SK-N-SH treated with all-trans-retinoic acid at 6 μM for 48 hours (cell line): Measurements from ENCODE around the gene LRRC23.
"Not testable (repeated sequence)": the region's sequence is repeated elsewhere in the genome, so short reads cannot be mapped to it uniquely, and the experiment has no call there.

Experiments
- ATAC-seq: fragments of 200-7000 bp; cut with Tn5 transposase; 3 replicates; pipeline ENCODE4 v1.9.1; 2020; ENCODE audit warnings: mild to moderate bottlenecking, moderate library complexity
- ARNTL ChIP-seq: fragments of 450-650 bp; formaldehyde crosslinking; IDR thresholded peaks from 2 replicates; pipeline ENCODE4 v1.5.0; 2020; ENCODE audit warnings: low read depth, mild to moderate bottlenecking, moderate library complexity, borderline replicate concordance
- BACH2 ChIP-seq: fragments of 250-450 bp; sonication (Bioruptor Pico); IDR thresholded peaks from 2 replicates; pipeline ENCODE4 v1.9.0; 2021; ENCODE audit warnings: mild to moderate bottlenecking, borderline replicate concordance
- CSDC2 ChIP-seq: fragments of 250-450 bp; sonication (Bioruptor Pico); IDR thresholded peaks from 2 replicates; pipeline ENCODE4 v1.5.0; 2020; ENCODE audit warnings: mild to moderate bottlenecking, moderate library complexity
- ESRRG ChIP-seq: fragments of 250-450 bp; sonication (Bioruptor Pico); IDR thresholded peaks from 2 replicates; pipeline ENCODE4 v1.6.1; 2021; ENCODE audit warnings: mild to moderate bottlenecking
- GLIS3 ChIP-seq: fragments of 250-450 bp; sonication (Bioruptor Pico); IDR thresholded peaks from 2 replicates; pipeline ENCODE4 v1.5.0; 2020; ENCODE audit warnings: mild to moderate bottlenecking, moderate library complexity
- OSR1 ChIP-seq: fragments of 250-450 bp; sonication (Bioruptor Pico); IDR thresholded peaks from 2 replicates; pipeline ENCODE4 v1.8.0; 2022; ENCODE audit warnings: moderate library complexity, mild to moderate bottlenecking, inconsistent platforms
- PPARA ChIP-seq: fragments of 250-450 bp; sonication (Bioruptor Pico); IDR thresholded peaks from 2 replicates; pipeline ENCODE4 v1.5.0; 2020; ENCODE audit warnings: mild to moderate bottlenecking, borderline replicate concordance
- SNAI2 ChIP-seq: fragments of 250-450 bp; sonication (Bioruptor Pico); IDR thresholded peaks from 2 replicates; pipeline ENCODE4 v1.5.0; 2020; ENCODE audit warnings: mild to moderate bottlenecking, moderate library complexity
- TCF4 ChIP-seq: fragments of 250-450 bp; sonication (Bioruptor Pico); IDR thresholded peaks from 2 replicates; pipeline ENCODE4 v1.8.0; 2021; ENCODE audit warnings: mild to moderate bottlenecking, moderate library complexity, borderline replicate concordance
- TOX ChIP-seq: fragments of 250-450 bp; sonication (Bioruptor Pico); IDR thresholded peaks from 2 replicates; pipeline ENCODE4 v1.8.0; 2021; ENCODE audit warnings: mild to moderate bottlenecking, moderate library complexity, borderline replicate concordance
- ZC3H10 ChIP-seq: fragments of 250-450 bp; sonication (Bioruptor Pico); IDR thresholded peaks from 2 replicates; pipeline ENCODE4 v1.5.1; 2021; ENCODE audit warnings: mild to moderate bottlenecking, moderate library complexity
- ZFP3 ChIP-seq: fragments of 250-450 bp; sonication (Bioruptor Pico); IDR thresholded peaks from 2 replicates; pipeline ENCODE4 v1.5.0; 2020; ENCODE audit warnings: mild to moderate bottlenecking, moderate library complexity
- ZFP30 ChIP-seq: fragments of 450-650 bp; formaldehyde crosslinking; IDR thresholded peaks from 2 replicates; pipeline ENCODE4 v1.5.0; 2022; ENCODE audit warnings: mild to moderate bottlenecking, moderate library complexity
- ZNF565 ChIP-seq: fragments of 450-650 bp; formaldehyde crosslinking; conservative IDR thresholded peaks from 2 replicates; pipeline ENCODE4 v1.5.0; 2020; ENCODE audit warnings: low read depth, mild to moderate bottlenecking, moderate library complexity
- ZNF70 ChIP-seq: fragments of 450-650 bp; formaldehyde crosslinking; IDR thresholded peaks from 2 replicates; pipeline ENCODE4 v1.5.0; 2020; ENCODE audit warnings: mild to moderate bottlenecking, moderate library complexity
- ZNF8 ChIP-seq: fragments of 450-650 bp; formaldehyde crosslinking; IDR thresholded peaks from 2 replicates; pipeline ENCODE4 v1.5.0; 2020; ENCODE audit warnings: mild to moderate bottlenecking, moderate library complexity
- TF ChIP-seq, protein P1 (sequence below): fragments of 250-450 bp; sonication (Bioruptor Pico); IDR thresholded peaks from 2 replicates; pipeline ENCODE4 v1.8.0; 2020; ENCODE audit warnings: mild to moderate bottlenecking, moderate library complexity, borderline replicate concordance
- TF ChIP-seq, protein P2 (sequence below): fragments of 250-450 bp; sonication (Bioruptor Pico); IDR thresholded peaks from 2 replicates; pipeline ENCODE4 v1.5.1; 2020; ENCODE audit warnings: low read depth, mild to moderate bottlenecking, moderate library complexity
- TF ChIP-seq, protein P3 (sequence below): fragments of 250-450 bp; sonication (Bioruptor Pico); IDR thresholded peaks from 2 replicates; pipeline ENCODE4 v1.8.0; 2021; ENCODE audit warnings: low read depth, mild to moderate bottlenecking, moderate library complexity, borderline replicate concordance
- TF ChIP-seq, protein P4 (sequence below): fragments of 250-450 bp; sonication (Bioruptor Pico); IDR thresholded peaks from 2 replicates; pipeline ENCODE4 v1.5.0; 2020; ENCODE audit warnings: mild to moderate bottlenecking, moderate library complexity
- TF ChIP-seq, protein P5 (sequence below): fragments of 250-450 bp; sonication (Bioruptor Pico); IDR thresholded peaks from 2 replicates; pipeline ENCODE4 v1.5.1; 2021; ENCODE audit warnings: mild to moderate bottlenecking, moderate library complexity

Gene LRRC23

DNA sequence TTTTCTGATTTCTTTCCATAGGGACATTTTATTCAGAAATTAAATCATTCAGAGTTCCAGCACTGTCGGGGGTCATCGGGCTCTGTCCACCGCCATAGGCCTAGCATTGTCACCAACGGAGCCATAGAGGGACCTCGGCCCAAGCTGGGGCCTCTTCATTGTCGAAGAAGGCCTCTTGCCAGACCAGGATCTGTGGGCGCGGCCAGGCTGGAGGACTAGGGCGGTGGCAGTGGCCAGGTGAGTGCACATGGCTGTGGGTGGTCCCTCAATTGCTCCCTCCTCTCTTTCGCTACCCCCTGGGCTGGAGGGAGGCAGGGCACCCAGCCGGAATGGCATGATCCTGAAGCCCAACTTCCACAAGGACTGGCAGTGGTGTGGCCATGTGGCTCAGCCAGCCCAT lies 20.9 kb upstream of the LRRC23 start:
- TF ChIP-seq, protein P1, sequence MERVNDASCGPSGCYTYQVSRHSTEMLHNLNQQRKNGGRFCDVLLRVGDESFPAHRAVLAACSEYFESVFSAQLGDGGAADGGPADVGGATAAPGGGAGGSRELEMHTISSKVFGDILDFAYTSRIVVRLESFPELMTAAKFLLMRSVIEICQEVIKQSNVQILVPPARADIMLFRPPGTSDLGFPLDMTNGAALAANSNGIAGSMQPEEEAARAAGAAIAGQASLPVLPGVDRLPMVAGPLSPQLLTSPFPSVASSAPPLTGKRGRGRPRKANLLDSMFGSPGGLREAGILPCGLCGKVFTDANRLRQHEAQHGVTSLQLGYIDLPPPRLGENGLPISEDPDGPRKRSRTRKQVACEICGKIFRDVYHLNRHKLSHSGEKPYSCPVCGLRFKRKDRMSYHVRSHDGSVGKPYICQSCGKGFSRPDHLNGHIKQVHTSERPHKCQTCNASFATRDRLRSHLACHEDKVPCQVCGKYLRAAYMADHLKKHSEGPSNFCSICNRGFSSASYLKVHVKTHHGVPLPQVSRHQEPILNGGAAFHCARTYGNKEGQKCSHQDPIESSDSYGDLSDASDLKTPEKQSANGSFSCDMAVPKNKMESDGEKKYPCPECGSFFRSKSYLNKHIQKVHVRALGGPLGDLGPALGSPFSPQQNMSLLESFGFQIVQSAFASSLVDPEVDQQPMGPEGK (CRISPR knock-in tag) = no peak
- TF ChIP-seq TOX (CRISPR knock-in tag) (no peak), ZFP30 (CRISPR knock-in tag) (no peak), CSDC2 (CRISPR knock-in tag) (no peak), ZC3H10 (CRISPR knock-in tag) (no peak), PPARA (CRISPR knock-in tag) (no peak), OSR1 (no peak), BACH2 (CRISPR knock-in tag) (no peak), TCF4 (CRISPR knock-in tag) (no peak), ZNF70 (CRISPR knock-in tag) (no peak), GLIS3 (CRISPR knock-in tag) (no peak), ARNTL (CRISPR knock-in tag) (no peak), ESRRG (CRISPR knock-in tag) (no peak), ZFP3 (CRISPR knock-in tag) (no peak), SNAI2 (no peak), ZNF565 (no peak)
- TF ChIP-seq, protein P2, sequence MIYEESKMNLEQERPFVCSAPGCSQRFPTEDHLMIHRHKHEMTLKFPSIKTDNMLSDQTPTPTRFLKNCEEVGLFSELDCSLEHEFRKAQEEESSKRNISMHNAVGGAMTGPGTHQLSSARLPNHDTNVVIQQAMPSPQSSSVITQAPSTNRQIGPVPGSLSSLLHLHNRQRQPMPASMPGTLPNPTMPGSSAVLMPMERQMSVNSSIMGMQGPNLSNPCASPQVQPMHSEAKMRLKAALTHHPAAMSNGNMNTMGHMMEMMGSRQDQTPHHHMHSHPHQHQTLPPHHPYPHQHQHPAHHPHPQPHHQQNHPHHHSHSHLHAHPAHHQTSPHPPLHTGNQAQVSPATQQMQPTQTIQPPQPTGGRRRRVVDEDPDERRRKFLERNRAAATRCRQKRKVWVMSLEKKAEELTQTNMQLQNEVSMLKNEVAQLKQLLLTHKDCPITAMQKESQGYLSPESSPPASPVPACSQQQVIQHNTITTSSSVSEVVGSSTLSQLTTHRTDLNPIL (CRISPR knock-in tag) = no peak
- TF ChIP-seq, protein P3, sequence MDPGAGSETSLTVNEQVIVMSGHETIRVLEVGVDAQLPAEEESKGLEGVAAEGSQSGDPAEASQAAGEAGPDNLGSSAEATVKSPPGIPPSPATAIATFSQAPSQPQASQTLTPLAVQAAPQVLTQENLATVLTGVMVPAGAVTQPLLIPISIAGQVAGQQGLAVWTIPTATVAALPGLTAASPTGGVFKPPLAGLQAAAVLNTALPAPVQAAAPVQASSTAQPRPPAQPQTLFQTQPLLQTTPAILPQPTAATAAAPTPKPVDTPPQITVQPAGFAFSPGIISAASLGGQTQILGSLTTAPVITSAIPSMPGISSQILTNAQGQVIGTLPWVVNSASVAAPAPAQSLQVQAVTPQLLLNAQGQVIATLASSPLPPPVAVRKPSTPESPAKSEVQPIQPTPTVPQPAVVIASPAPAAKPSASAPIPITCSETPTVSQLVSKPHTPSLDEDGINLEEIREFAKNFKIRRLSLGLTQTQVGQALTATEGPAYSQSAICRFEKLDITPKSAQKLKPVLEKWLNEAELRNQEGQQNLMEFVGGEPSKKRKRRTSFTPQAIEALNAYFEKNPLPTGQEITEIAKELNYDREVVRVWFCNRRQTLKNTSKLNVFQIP (CRISPR knock-in tag) = no peak
- ATAC-seq = no peak

DNA sequence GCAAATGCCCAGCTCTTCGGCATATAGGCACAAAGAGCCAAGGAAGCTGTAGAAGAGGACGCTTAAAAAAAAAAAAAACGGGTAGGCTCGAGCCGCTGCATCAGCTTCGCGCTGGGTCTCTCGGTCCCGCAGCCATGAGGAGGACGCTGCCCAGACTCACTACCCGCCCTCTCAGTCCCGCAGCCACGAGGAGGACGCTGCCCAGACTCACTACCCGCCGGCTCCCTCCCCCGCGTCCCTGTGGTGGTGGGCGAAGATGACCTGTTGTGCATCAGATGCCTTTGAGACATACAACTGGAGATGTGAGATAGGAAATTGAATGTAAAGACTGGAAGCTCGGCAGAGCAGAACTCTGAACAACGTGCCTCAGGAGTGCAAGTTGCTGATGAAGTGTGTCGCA lies 20.1 kb upstream of the LRRC23 start:
- TF ChIP-seq, protein P2 (CRISPR knock-in tag) = no peak
- no peak for ATAC-seq

DNA sequence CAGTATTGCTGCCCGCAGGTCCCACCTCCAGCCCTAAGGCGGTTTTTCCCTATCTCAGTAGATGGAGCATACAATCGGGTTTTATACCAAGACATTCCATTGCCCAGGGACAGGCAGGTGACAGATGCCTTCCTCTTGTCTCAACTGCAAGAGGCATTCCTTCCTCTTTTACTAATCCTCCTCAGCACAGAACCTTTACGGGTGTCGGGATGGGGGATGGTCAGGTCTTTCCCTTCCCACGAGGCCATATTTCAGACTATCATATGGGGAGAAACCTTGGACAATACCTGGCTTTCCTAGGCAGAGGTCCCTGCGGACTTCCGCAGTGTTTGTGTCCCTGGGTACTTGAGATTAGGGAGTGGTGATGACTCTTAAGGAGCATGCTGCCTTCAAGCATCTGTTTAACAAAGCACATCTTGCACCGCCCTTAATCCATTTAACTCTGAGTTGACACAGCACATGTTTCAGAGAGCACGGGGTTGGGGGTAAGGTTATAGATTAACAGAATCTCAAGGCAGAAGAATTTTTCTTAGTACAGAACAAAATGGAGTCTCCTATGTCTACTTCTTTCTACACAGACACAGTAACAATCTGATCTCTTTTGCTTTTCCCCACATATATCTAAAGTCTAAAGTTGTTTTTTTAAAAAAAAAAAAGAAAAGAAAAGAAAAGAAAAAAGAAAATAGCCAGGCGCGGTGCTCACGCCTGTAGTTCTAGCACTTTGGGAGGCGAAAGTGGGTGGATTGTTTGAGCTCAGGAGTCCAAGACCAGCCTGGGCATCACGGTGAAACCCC lies 18.2 kb upstream of the LRRC23 start:
- not testable (repeated sequence) for ATAC-seq

DNA sequence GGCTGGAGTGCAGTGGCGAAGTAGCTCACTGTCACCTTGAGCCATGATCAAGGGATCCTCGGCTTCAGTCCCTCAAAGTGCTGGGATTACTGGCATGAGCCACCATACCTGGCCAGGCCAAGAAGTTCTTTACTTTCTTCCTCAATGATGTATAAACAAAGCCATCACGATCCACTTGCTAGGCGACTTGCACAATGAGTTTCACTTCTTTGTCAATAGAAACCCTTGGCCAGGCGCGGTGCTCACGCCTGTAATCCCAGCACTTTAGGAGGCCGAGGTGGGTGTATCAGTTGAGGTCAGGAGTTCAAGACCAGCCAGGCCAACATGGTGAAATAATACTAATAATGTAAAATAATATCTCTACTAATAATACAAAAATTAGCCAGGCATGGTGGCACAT lies 17.2 kb upstream of the LRRC23 start:
- no peak for ATAC-seq
- TF ChIP-seq, protein P2 (CRISPR knock-in tag) = no peak
- TF ChIP-seq, protein P4, sequence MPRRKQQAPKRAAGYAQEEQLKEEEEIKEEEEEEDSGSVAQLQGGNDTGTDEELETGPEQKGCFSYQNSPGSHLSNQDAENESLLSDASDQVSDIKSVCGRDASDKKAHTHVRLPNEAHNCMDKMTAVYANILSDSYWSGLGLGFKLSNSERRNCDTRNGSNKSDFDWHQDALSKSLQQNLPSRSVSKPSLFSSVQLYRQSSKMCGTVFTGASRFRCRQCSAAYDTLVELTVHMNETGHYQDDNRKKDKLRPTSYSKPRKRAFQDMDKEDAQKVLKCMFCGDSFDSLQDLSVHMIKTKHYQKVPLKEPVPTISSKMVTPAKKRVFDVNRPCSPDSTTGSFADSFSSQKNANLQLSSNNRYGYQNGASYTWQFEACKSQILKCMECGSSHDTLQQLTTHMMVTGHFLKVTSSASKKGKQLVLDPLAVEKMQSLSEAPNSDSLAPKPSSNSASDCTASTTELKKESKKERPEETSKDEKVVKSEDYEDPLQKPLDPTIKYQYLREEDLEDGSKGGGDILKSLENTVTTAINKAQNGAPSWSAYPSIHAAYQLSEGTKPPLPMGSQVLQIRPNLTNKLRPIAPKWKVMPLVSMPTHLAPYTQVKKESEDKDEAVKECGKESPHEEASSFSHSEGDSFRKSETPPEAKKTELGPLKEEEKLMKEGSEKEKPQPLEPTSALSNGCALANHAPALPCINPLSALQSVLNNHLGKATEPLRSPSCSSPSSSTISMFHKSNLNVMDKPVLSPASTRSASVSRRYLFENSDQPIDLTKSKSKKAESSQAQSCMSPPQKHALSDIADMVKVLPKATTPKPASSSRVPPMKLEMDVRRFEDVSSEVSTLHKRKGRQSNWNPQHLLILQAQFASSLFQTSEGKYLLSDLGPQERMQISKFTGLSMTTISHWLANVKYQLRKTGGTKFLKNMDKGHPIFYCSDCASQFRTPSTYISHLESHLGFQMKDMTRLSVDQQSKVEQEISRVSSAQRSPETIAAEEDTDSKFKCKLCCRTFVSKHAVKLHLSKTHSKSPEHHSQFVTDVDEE (CRISPR knock-in tag) = no peak
- no peak for TF ChIP-seq TCF4 (CRISPR knock-in tag)
- TF ChIP-seq SNAI2 = no peak
- TF ChIP-seq GLIS3 (CRISPR knock-in tag) = no peak
- TF ChIP-seq ZNF70 (CRISPR knock-in tag) = no peak
- TF ChIP-seq ARNTL (CRISPR knock-in tag) = no peak
- TF ChIP-seq CSDC2 (CRISPR knock-in tag) = no peak
- TF ChIP-seq ESRRG (CRISPR knock-in tag) = no peak
- TF ChIP-seq, protein P1 (CRISPR knock-in tag) = no peak
- no peak for TF ChIP-seq ZNF8 (CRISPR knock-in tag)
- TF ChIP-seq, protein P5, sequence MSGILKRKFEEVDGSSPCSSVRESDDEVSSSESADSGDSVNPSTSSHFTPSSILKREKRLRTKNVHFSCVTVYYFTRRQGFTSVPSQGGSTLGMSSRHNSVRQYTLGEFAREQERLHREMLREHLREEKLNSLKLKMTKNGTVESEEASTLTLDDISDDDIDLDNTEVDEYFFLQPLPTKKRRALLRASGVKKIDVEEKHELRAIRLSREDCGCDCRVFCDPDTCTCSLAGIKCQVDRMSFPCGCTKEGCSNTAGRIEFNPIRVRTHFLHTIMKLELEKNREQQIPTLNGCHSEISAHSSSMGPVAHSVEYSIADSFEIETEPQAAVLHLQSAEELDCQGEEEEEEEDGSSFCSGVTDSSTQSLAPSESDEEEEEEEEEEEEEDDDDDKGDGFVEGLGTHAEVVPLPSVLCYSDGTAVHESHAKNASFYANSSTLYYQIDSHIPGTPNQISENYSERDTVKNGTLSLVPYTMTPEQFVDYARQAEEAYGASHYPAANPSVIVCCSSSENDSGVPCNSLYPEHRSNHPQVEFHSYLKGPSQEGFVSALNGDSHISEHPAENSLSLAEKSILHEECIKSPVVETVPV = no peak
- no peak for TF ChIP-seq ZC3H10 (CRISPR knock-in tag)
- no peak for TF ChIP-seq TOX (CRISPR knock-in tag)
